Muscle of arm (tissue), 14 donors: Measurements from ENCODE around the gene CYP2E1. TPM values are rescaled to one million over a fixed set of nuclear protein-coding genes. Genes with fewer than 3 reads are reported as not detected.
"Not testable (repeated sequence)": the region's sequence is repeated elsewhere in the genome, so short reads cannot be mapped to it uniquely, and the experiment has no call there.

ENCODE experiments used
- DNase-seq: peaks from one replicate; pipeline ENCODE4 v3.0.0-alpha.2; 2013
- long read RNA-seq, 11 donors: transcript quantifications; one replicate each; lab custom pipeline, GENCODE V29; 2026
- polyA plus RNA-seq, 12 donors: library from polyadenylated mRNA; unstranded; fragments of 120-200 nt; gene quantifications; one replicate each; pipeline ENCODE4 v1.2.1, GENCODE V29; 2013; ENCODE audit not compliant: insufficient read length in 12 of 12

The CYP2E1 gene
- polyA plus RNA-seq: 1 to 10 TPM in 7 of 12 donors, under 1 TPM in 3, not detected in 2; 0.64 to 2.6 (median 1.2) TPM
- long read RNA-seq, donor 1: 0 reads
- long read RNA-seq, donor 2: 0 reads
- long read RNA-seq, donor 3: 0 reads
- long read RNA-seq, donor 4: 0 reads
- long read RNA-seq, donor 5: 0 reads
- long read RNA-seq, donor 6: 0 reads
- long read RNA-seq, donor 7: 0 reads
- long read RNA-seq, donor 8: 0 reads
- long read RNA-seq, donor 9: 0 reads
- long read RNA-seq, donor 10: 0 reads
- long read RNA-seq, donor 11: 0 reads

GRCh38 chr10:133526957-133527588, at the start of gene CYP2E1:
TSS of gene CYP2E1 (plus strand) at chr10:133527363. CDS start at chr10:133527396, 33 bp downstream.
- DNase-seq: no peak

- no peak for DNase-seq
Observed at GRCh38 chr10:133481086-133481643, 46.0 kb upstream of the CYP2E1 start.

- DNase-seq: no peak
Observed at GRCh38 chr10:133481657-133482056, 45.5 kb upstream of the CYP2E1 start.

GRCh38 chr10:133484818-133485217, 42.3 kb upstream of the CYP2E1 start:
- DNase-seq: no peak

GRCh38 chr10:133487085-133487484, 40.1 kb upstream of the CYP2E1 start:
- no peak for DNase-seq

- DNase-seq: no peak
Observed at GRCh38 chr10:133488354-133488753, 38.8 kb upstream of the CYP2E1 start.

GRCh38 chr10:133489816-133490588, 37.2 kb upstream of the CYP2E1 start:
- no peak for DNase-seq

- DNase-seq: not testable (repeated sequence)
Observed at GRCh38 chr10:133493562-133493961, 33.6 kb upstream of the CYP2E1 start.

GRCh38 chr10:133497363-133497762, 29.8 kb upstream of the CYP2E1 start:
- not testable (repeated sequence) for DNase-seq

- not testable (repeated sequence) for DNase-seq
Observed at GRCh38 chr10:133499176-133499575, 28.0 kb upstream of the CYP2E1 start.

GRCh38 chr10:133500897-133501296, 26.3 kb upstream of the CYP2E1 start:
- not testable (repeated sequence) for DNase-seq

- DNase-seq: no peak
Observed at GRCh38 chr10:133509700-133510099, 17.5 kb upstream of the CYP2E1 start.

GRCh38 chr10:133511408-133511807, 15.8 kb upstream of the CYP2E1 start:
- no peak for DNase-seq

GRCh38 chr10:133511907-133512528, 15.1 kb upstream of the CYP2E1 start:
- no peak for DNase-seq

GRCh38 chr10:133515471-133515870, 11.7 kb upstream of the CYP2E1 start:
- no peak for DNase-seq

- no peak for DNase-seq
Observed at GRCh38 chr10:133516057-133516456, 11.1 kb upstream of the CYP2E1 start.

GRCh38 chr10:133518517-133518916, 8.6 kb upstream of the CYP2E1 start:
- DNase-seq: not testable (repeated sequence)

- DNase-seq: peak; percentile 19
Observed at GRCh38 chr10:133520193-133520738, 6.9 kb upstream of the CYP2E1 start.

GRCh38 chr10:133523631-133524203, 3.4 kb upstream of the CYP2E1 start:
- no peak for DNase-seq

GRCh38 chr10:133525444-133525843, 1.7 kb upstream of the CYP2E1 start:
- no peak for DNase-seq

- no peak for DNase-seq
Observed at GRCh38 chr10:133527771-133528271, 658 bp downstream of the CYP2E1 start.
